Thyroid gland (tissue), 4 donors: ENCODE measurements around the gene NR2C2.

Source experiments
- CTCF ChIP-seq, 6 experiments: fragments of 200-600 bp in 3 of 6; fragments of 450-650 bp in 3 of 6; sonication (generic) in 3 of 6; IDR thresholded peaks; one replicate each; pipeline ENCODE4 v1.5.1; 2016 to 2019; ENCODE audit warnings: antibody characterized with exemption in 6 of 6, mild to moderate bottlenecking in 2 of 6, inconsistent platforms in 1 of 6, moderate library complexity in 1 of 6
- POLR2A ChIP-seq, 2 donors: fragments of 450-650 bp; IDR thresholded peaks; one replicate each; pipeline ENCODE4 v1.6.1; 2017; ENCODE audit warnings: antibody characterized with exemption in 2 of 2, mild to moderate bottlenecking in 2 of 2, moderate library complexity in 1 of 2

GRCh38 chr3:14946739-14947099 is 664 bp upstream of the NR2C2 start:
- TF ChIP-seq CTCF (IDR thresholded peaks at IDR 0.05) = no peak
- no peak for TF ChIP-seq POLR2A (IDR thresholded peaks at IDR 0.05)
